KOPT-K1 (cell line): Measurements from ENCODE around the gene FAM3B.

ENCODE experiments used
- H3K27ac ChIP-seq: fragments of 200-600 bp; sonication (generic); 2 replicates; pipeline ENCODE4 v1.5.1; 2016; ENCODE audit warnings: antibody characterized with exemption, mild to moderate bottlenecking, low read depth, low read length; ENCODE audit not compliant: poor library complexity, severe bottlenecking
- H3K36me3 ChIP-seq: fragments of 200-600 bp; sonication (generic); 2 replicates; pipeline ENCODE4 v1.5.1; 2017; ENCODE audit warnings: antibody characterized with exemption, mild to moderate bottlenecking, low read length, moderate library complexity; ENCODE audit not compliant: insufficient read depth
- H3K9me3 ChIP-seq: fragments of 200-600 bp; sonication (generic); 2 replicates; pipeline ENCODE4 v1.5.1; 2017; ENCODE audit warnings: antibody characterized with exemption, low read length, mild to moderate bottlenecking; ENCODE audit not compliant: insufficient read depth, poor library complexity, severe bottlenecking

FAM3B gene

DNA sequence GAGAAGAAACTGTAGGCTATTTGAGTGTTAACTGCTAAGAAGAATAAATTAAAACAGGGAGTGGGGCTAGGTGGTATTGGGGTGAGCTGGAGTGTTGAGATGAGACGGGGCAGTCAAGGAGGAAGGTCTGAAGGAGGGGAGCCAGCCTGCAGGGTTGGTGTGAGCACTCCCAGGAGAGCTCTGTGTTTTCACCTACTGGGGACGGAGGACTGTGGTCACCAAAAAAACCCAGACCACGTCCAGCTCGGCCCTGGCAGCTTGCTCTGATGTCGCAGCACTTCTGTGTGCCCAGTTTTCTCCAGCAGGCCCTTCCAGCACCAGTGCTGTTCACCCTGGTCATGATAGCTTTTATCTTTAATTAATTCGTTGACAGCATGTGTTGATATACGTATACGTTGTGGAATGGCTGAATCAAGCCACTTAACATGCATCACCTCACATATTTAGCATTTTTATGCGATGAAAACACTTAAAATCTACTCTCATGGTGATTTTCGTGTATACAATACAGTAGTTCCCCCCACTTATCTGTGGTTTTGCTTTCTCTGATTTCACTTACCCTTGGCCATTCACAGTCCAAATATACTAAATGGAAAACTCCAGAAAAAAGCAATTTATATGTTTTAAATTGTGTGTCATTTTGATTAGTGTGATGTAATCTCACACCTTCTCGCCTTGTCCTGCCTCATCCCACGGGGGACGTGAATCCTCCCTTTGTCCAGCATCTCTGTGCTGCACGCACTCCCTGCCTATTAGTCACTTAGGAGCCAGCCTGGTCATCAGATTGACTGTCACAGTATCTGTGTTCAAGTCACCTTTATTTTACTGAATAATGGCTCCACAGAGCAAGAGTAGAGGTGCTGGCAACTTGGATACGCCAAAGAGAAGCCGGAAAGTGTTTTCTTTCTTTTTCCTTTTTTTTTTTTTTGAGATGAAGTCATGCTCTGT, 12.3 kb downstream of the FAM3B start:
- no peaks in the 10 kb centered on the region for H3K36me3 ChIP-seq
- peaks cover 4% of the 10 kb centered on the region for H3K9me3 ChIP-seq
- H3K27ac ChIP-seq: no peak overlapping the region

DNA sequence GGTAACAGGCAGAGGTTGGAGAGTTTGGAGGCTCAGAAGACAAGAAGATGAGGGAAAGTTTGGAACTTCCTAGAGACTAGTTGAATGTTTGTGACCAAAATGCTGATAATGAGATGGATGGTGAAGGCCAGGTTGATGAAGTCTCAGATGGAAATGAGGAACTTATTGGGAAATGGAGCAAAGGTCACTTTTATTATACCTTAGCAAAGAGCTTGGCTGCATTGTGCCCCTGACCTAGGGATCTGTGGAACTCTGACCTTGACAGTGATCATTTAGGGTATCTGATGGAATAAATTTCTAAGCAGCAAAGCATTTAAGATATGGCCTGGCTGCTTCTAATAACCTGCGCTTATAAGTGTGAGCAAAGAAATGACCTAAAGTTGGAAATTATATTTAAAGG, 17.2 kb downstream of the FAM3B start:
- no peaks in the 10 kb centered on the region for H3K36me3 ChIP-seq
- H3K9me3 ChIP-seq: peaks cover 17% of the 10 kb centered on the region
- H3K27ac ChIP-seq: no peak overlapping the region

GRCh38 chr21:41337515-41337914, 20.9 kb downstream of the FAM3B start:
- no peaks in the 10 kb centered on the region for H3K36me3 ChIP-seq
- peaks cover 17% of the 10 kb centered on the region for H3K9me3 ChIP-seq
- no peak overlapping the region for H3K27ac ChIP-seq

- Histone ChIP-seq H3K9me3 (peaks cover 17% of the 10 kb centered on the region), H3K36me3 (no peaks in the 10 kb centered on the region), H3K27ac (no peak overlapping the region)
These were observed 21.9 kb downstream of the FAM3B start for GRCh38 chr21:41338455-41338854.

GRCh38 chr21:41342035-41342434, 25.4 kb downstream of the FAM3B start:
- H3K36me3 ChIP-seq: no peaks in the 10 kb centered on the region
- no peak overlapping the region for H3K27ac ChIP-seq
- no peaks in the 10 kb centered on the region for H3K9me3 ChIP-seq

DNA sequence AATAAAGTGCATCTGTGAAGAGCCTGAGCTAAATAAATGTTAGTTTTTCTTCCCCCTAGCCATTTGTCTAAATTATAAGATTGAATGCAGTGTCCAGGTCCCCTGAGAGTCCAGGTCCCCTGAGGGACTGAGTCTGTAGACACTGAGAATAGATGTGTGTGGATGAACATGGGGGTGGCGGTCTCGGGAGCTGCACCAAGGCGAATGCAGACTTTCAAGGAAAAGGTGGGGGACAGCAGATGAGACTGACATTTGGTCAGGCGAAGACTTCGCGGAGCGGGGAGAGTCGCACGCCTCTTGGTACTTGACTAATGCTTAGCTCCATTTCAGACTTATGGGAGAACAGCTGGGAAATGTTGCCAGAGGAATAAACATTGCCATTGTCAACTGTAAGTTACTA, 27.5 kb downstream of the FAM3B start:
- Histone ChIP-seq H3K27ac (no peak overlapping the region), H3K36me3 (no peaks in the 10 kb centered on the region)

GRCh38 chr21:41345356-41345755, 28.8 kb downstream of the FAM3B start:
- Histone ChIP-seq H3K27ac (no peak overlapping the region), H3K9me3 (no peaks in the 10 kb centered on the region), H3K36me3 (no peaks in the 10 kb centered on the region)

More for the DNA sequence above, 27.5 kb downstream of the FAM3B start:
- no peaks in the 10 kb centered on the region for H3K9me3 ChIP-seq

GRCh38 chr21:41345934-41346685, 29.5 kb downstream of the FAM3B start:
- Histone ChIP-seq H3K9me3 (no peaks in the 10 kb centered on the region), H3K36me3 (no peaks in the 10 kb centered on the region), H3K27ac (no peak overlapping the region)

- Histone ChIP-seq H3K27ac (no peak overlapping the region), H3K9me3 (no peaks in the 10 kb centered on the region)
These were observed 30.2 kb downstream of the FAM3B start for GRCh38 chr21:41346758-41347157.

DNA sequence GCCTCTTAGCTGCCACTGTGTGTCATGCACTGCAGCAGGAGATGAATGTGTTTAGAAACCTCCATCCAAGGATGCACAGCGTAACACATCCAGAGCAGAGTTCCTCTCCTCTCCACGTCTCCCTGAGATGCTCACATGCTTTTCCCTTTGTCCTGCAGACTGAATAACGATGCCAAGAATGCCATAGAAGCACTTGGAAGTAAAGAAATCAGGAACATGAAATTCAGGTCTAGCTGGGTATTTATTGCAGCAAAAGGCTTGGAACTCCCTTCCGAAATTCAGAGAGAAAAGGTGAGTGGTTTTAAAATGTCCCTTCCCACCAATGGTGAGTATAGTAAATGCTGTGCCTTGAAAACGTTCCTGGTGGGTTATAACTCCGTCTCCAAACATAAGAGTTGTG, 31.8 kb downstream of the FAM3B start:
- H3K9me3 ChIP-seq: no peaks in the 10 kb centered on the region
- H3K27ac ChIP-seq: no peak overlapping the region
- H3K36me3 ChIP-seq: no peaks in the 10 kb centered on the region

More at GRCh38 chr21:41346758-41347157, 30.2 kb downstream of the FAM3B start:
- no peaks in the 10 kb centered on the region for H3K36me3 ChIP-seq

- Histone ChIP-seq H3K9me3 (no peaks in the 10 kb centered on the region), H3K36me3 (no peaks in the 10 kb centered on the region), H3K27ac (no peak overlapping the region)
These were observed 32.5 kb downstream of the FAM3B start for GRCh38 chr21:41349126-41349525.

GRCh38 chr21:41349619-41350390, 33.2 kb downstream of the FAM3B start:
- Histone ChIP-seq H3K27ac (no peak overlapping the region), H3K36me3 (no peaks in the 10 kb centered on the region), H3K9me3 (no peaks in the 10 kb centered on the region)

GRCh38 chr21:41350436-41351155, 34.0 kb downstream of the FAM3B start:
- Histone ChIP-seq H3K27ac (no peak overlapping the region), H3K36me3 (no peaks in the 10 kb centered on the region), H3K9me3 (no peaks in the 10 kb centered on the region)

DNA sequence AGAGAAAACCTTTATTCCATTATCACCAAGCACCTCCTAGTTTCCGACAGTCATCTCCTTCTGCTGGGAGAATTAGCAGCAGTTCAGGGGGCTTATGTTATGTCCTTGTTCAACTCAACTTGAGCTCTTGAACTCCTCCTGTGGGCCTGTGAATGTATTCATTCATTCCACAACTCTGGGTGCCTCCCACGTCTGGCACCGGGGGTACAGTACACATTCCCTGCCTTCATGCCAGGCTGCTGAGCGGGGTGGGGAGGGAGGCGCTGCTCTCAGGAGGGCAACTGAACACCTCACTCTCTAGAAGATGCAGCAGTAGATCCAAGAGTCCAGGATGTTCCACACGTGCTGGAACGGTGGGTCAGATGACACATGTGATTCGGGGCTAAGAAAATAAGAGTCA, 40.9 kb downstream of the FAM3B start:
- Histone ChIP-seq H3K27ac (no peak overlapping the region), H3K36me3 (no peaks in the 10 kb centered on the region), H3K9me3 (no peaks in the 10 kb centered on the region)
